ENCODE results near the gene CD86.

CD86 gene

GRCh38 chr3:122092460-122093165, 37.5 kb downstream of the CD86 start:
- no peak for DNase-seq

DNA sequence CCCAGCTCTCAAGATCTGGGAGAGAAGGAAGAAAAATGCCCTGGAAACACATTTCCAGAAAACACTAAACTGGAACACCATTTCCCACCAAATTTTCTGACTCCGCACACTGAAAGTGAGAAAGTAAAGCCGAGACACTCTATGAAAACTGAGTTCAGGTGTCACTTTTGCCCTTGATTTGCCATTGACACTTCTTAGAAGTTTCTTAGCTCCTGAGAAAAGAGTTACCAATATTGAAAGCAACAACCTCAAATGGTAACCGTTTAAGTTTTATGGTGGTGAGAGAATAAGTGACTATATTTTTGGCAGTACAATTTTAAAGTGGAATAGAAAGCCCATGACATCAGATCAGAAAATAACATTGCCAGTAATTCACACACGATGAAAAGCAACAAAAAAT, 39.0 kb downstream of the CD86 start:
- no peak for DNase-seq

DNA sequence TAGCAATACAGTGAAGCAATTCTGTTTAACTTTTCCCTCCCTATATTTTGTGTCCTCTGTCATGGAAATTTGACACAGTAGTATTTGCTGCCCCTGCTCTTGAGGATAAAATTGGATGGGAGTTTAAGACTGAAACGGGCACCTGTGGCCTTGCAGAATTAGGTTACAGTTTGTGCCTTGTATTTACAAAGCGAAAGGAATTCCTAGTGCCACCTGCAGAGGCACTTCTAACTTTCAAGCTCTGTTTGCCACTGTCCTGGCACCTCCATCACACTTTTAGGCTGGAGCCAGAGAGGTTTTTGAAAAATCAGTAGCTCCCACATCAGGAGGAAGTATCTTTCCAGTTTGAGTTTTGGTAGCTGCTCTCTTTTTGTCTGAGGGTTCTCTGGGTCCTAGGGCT, 39.5 kb downstream of the CD86 start:
- DNase-seq: no peak

DNA sequence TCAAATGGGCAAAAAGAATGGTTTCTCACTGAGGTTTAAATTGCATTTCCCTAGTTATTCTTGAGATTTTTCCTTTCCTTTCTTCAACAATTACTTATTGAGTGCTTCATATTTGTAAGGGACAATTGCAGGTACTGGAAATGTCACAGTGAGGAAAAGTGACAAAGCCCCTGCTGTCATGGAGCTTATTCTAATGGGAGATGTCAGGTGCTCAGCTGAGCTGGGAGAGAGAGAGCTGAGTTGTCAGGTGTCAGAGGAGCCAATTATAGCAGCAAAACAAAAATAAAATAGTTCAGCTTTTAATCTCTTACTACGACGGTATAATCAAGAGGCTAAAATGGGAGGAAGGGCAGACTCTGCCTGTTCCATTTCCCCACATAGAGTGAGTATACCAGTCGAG, 42.0 kb downstream of the CD86 start:
- no peak for DNase-seq

- DNase-seq: no peak
Observed at GRCh38 chr3:122098611-122099010, 43.4 kb downstream of the CD86 start.

- DNase-seq: no peak
Observed at GRCh38 chr3:122099255-122099654, 44.1 kb downstream of the CD86 start.

- no peak for DNase-seq
Observed at GRCh38 chr3:122100083-122100482, 44.9 kb downstream of the CD86 start.

- DNase-seq: no peak
Observed at GRCh38 chr3:122100591-122101463, 45.7 kb downstream of the CD86 start.

DNA sequence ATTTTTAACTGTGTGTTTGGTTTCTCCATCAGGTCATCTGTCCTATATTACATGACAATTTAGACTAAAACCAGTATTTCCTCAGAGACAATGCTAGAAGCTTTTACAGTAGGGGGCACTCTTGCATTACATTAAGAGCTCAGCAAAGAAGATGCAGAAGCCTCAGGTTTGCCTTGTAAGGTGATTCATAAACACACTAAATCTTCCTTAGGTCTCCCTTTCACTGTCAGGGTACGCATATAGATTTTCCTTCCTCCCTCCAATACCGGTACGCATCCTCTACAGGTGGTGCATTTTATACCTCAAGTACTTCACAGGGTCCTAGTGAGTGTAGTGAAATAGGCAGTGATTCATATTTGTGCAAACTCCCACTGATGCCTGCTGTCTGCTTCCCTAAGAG, 46.5 kb downstream of the CD86 start:
- peak; percentile 26 for DNase-seq

DNA sequence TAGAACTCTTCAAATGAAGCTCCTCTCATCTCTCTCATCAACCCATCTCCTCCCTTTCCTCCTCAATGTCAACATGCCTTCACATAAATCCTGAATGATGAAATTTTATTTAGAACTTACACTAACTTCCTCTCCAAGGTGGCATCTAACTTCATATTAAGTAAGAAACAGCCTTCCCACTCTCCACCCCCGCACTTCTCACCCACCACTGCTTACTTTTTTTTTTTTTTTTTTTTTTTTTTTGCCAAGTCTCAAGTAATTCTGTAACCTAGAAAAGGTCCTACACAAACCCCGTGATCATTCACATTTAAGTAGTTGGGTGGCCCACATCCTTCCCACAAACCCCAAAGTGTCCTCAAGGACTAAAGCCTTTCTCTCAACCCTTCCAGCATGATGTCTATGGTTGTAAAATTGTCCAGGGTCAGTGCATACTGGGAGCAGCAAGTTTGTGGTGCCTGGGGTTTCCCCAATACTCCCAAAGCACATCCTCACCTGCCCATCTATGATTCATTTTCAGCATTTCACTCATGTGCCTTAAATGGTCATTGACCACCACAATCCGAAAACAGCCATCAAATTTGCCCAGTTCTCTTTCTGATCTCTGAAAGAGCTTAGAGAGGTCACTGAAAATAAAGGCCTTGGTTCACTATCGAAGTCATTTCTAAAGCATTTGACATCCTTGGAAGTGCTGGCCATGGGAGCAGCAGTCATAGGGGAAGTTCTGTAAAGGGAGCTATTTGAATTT, 47.2 kb downstream of the CD86 start:
- no peak for DNase-seq

- no peak for DNase-seq
Observed at GRCh38 chr3:122103821-122104514, 48.8 kb downstream of the CD86 start.

DNA sequence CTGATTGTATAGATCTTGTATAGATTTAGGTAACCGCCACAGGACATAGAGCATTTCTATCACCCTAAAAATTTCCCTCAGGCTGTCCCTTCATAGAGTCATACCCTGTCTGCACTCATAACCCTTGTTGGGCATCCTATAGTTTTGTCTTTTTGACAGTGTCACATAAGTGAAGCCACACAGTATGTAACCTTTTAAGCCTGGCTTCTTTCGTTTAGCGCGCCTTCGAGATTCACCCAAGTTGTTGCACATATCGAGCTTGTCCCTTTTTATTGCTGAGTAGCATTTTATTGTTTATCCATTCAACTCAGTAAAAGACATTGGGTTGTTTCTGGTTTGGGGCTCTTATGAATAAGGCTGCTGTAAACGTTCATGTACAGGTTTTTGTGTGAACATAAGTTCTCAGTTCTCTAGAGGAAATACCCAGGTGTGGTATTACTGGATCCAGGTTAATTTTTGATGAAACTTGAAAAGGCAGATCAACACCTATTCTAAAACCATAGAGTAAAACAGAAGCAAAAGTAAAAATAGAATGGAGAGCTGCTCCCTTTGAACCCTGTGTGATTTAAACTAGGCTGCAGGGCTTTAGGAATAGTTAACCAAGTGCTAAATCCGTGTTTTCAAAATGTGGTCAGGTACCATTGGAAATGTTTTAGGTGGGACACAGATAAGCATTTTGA, 49.5 kb downstream of the CD86 start:
- DNase-seq: no peak

GRCh38 chr3:122105626-122106025, 50.5 kb downstream of the CD86 start:
- DNase-seq: no peak

DNA sequence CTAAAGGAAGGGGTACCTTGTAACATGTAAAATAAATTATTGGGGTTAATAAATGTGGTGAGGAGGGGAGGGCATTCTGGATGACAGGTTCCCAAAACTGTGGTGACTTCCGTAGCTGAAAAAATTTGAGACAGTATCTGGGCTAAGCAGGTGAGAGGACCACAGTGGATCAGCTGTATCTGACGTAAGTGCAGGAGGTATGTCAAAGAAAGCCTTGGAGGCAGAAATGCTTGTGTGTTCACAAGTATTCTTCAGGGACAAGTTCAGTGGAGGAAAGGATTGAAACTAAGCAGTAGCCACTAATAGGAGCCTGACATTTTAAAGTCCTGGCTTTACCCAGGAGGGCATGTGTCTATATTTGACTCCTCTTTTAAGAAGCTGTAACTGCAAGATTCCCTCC, 52.0 kb downstream of the CD86 start:
- no peak for DNase-seq

DNA sequence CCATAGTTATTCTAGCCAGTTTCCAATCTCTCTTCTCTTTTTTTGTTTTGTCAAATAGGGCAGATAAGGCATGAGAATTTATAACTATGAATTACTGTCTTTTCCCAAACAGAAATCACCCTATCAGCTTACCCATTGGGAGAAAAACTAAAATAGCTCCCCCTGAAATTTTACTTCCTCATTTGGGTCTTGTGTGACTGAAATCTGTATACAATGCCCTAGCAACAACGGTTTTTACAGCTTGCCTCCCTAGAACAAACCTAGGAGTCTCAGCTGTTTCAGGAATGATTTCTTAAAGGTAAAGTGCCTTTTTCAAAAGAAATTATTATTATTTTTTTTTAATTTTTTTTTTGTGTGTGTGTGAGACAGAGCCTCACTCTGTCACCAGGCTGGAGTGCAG, 56.8 kb downstream of the CD86 start:
- no peak for DNase-seq

DNA sequence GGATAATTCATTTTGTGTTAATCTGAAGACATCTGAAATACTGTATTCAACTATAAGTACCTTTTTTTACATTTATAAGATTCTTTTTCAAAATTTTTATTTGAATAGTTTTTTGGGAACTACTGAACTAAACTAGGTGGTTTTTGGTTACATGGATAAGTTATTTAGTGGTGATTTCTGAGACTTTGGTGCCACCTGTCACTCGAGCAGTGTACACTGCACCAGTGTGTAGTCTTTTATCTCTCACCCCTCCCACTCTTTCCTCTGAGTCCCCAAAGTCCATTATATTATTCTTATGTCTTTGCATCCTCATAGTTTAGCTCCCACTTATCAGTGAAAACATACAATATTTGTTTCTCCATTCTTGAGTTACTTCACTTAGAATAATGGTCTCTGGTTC, 57.6 kb downstream of the CD86 start:
- DNase-seq: no peak

DNA sequence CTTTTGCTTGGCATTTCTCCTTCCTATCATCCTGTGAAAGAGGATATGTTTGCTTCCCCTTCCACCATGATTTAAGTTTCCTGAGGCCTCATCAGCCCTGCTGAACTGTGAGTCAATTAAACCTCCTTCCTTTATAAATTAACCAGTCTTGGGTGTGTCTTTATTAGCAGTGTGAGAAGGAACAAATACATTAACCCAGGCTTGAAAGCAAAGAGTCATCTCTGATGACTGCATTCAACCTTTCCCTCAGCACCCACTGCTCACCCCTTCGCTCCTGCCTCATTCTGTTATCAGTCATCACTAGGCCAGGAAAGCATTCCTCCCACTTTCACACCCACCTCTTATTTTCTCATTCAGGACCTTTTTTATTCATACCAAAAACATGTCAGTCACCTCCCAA, 68.7 kb downstream of the CD86 start:
- no peak for DNase-seq

DNA sequence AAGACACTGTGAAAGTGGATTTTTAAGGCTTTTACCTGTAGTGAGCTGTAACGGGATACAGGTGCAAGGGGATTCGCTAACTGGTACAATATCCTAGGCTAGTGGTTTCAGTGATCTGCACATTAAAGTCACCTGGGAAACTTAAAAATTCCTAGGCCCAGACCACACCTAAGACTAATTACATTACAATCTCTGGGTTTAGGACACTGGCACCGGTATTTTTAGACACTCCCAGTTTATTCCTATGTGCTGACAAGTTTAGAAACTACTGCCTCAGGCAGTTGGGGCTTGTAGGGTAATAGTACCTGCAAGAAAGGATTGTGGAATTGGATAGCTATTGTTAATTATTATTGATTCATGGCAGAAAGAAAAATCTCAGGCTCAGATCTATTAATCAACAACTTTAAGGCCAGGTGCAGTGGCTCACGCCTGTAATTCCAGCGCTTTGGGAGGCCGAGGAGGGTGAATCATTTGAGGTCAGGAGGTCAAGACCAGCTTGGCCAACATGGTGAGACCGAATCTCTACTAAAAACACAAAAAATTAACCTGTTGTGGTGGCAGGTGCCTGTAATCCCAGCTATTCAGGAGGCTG, 77.9 kb downstream of the CD86 start:
- DNase-seq: no peak

DNA sequence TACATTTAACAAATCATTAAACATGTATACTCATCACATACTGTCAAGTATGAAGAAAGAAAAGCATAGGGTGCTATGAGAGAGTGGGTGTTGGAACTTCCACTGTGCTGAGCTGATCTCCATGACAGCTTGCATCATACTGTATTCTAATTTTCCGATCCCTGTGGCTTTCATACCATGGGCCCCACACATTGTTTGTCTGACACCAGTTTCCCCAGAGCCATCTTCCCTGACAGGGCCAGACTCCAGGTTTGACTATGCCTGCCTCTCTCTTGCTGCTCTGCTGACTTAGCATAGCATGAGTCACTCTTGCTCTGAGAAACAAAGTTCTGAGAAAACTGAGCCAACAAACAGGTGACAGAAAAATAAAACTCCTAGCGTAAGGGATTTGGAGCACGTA, 91.3 kb downstream of the CD86 start:
- DNase-seq: no peak

- no peak for DNase-seq
Observed at GRCh38 chr3:122148941-122149627, 93.9 kb downstream of the CD86 start.

DNA sequence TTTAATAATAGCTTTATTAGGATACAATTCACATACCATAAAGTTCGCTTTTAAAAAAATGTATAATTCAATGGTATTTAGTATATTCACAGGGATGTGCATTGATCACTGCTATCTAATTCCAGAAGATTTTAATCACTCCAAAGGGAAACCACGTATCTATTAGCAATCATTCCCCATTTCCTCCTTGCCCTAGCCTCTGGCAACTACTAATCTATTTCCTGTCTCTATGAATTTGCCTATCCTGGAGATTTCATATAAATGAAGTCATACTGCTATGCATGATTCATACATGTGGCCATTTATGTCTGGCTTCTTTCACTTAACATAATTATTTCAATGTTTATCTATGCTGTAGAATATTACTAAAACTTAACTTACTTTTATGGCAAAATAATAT, 96.3 kb downstream of the CD86 start:
- DNase-seq: no peak
